K562 (cell line): ENCODE data around the gene MFF. TPM values are rescaled to one million over a fixed set of nuclear protein-coding genes. Genes with fewer than 3 reads are reported as not detected.

Experiments used
- ATAC-seq: fragments of 200-7000 bp; cut with Tn5 transposase; 3 replicates; pipeline ENCODE4 v1.9.1; 2020; ENCODE audit warnings: moderate library complexity
- BruUV-seq: library from RNA; stranded (reverse); fragments of 400-500 nt; replicated peaks from 2 replicates; lab custom pipeline; 2021; lab: Mats Ljungman, UMichigan
- CTCF ChIA-PET: fragments of 300-600 bp; formaldehyde crosslinking; extraction: SDS; loops from one replicate; lab custom pipeline; 2021; ENCODE audit warnings: low intra/inter-chr PET ratio; lab: Yijun Ruan, JAX
- POLR2A ChIA-PET: fragments of 300-600, 350-650 bp; sonication (Branson Sonifier 250); formaldehyde crosslinking; extraction: SDS; loops from one replicate; lab custom pipeline; 2021; ENCODE audit warnings: antibody characterized with exemption, inconsistent platforms; lab: Yijun Ruan, JAX
- DNase-seq, 4 experiments: peaks; one replicate each; pipeline versions ENCODE4 v3.0.0 to v3.0.0-alpha.2; 2011 to 2018; ENCODE audit warnings: low spot score in 3 of 4, mixed read lengths in 3 of 4; ENCODE audit errors: extremely low read depth in 1 of 4
- FAIRE-seq: peaks from 2 replicates; lab custom pipeline; 2011; peaks lifted over from hg19 to GRCh38; lab: Jason Lieb, UNC
- H2AFZ ChIP-seq: 2 replicates; pipeline ENCODE4 v1.6.0; 2011; ENCODE audit warnings: low read depth, low read length, control low read depth, inconsistent platforms
- H3K27ac ChIP-seq: fragments of 200-600 bp; 3 replicates; pipeline ENCODE4 v1.8.0; 2011; ENCODE audit warnings: low read depth, mild to moderate bottlenecking, control low read depth, inconsistent platforms, low read length, moderate library complexity, mixed read lengths; ENCODE audit errors: extremely low read depth
- H3K27me3 ChIP-seq, 2 experiments: fragments of 300-600 bp in 1 of 2; 2 replicates in 1 of 2; 3 replicates in 1 of 2; pipeline versions ENCODE4 v1.6.0 to v1.8.0; 2011; ENCODE audit warnings: inconsistent platforms in 2 of 2, low read length in 2 of 2, mild to moderate bottlenecking in 1 of 2, mixed read lengths in 1 of 2, moderate library complexity in 1 of 2; ENCODE audit not compliant: control insufficient read depth in 2 of 2, insufficient read depth in 2 of 2
- H3K36me3 ChIP-seq: fragments of 300-600 bp; 3 replicates; pipeline ENCODE4 v1.8.0; 2011; ENCODE audit warnings: mild to moderate bottlenecking, low read length, inconsistent platforms; ENCODE audit not compliant: control insufficient read depth, insufficient read depth
- H3K4me1 ChIP-seq, 2 experiments: fragments of 200-600 bp in 1 of 2; replicated peaks in 1 of 2; 2 replicates in 1 of 2; 3 replicates in 1 of 2; pipeline versions ENCODE4 v1.5.1 to v1.8.0; 2011; ENCODE audit warnings: inconsistent platforms in 2 of 2, low read length in 2 of 2, mild to moderate bottlenecking in 1 of 2, mixed read lengths in 1 of 2, moderate library complexity in 1 of 2; ENCODE audit not compliant: control insufficient read depth in 2 of 2, insufficient read depth in 2 of 2
- H3K4me2 ChIP-seq: 2 replicates; pipeline ENCODE4 v1.6.1; 2011; ENCODE audit warnings: low read length, control low read depth, inconsistent platforms, mixed read lengths; ENCODE audit not compliant: insufficient read depth
- H3K4me3 ChIP-seq: fragments of 200-600 bp; sonication (generic), shearing (Covaris generic); 2 replicates; pipeline ENCODE4 v1.5.1; 2016; ENCODE audit warnings: control low read depth, inconsistent platforms
- H3K79me2 ChIP-seq: fragments of 200-600 bp; 3 replicates; pipeline ENCODE4 v1.8.0; 2011; ENCODE audit warnings: low read length, inconsistent platforms; ENCODE audit not compliant: control insufficient read depth, insufficient read depth
- H3K9ac ChIP-seq, 2 experiments: 2 replicates each; pipeline versions ENCODE4 v1.6.0 to v1.6.1; 2011; ENCODE audit warnings: low read depth in 2 of 2, low read length in 2 of 2, control low read depth in 1 of 2, inconsistent platforms in 1 of 2, mild to moderate bottlenecking in 1 of 2, mixed read lengths in 1 of 2; ENCODE audit not compliant: insufficient read depth in 1 of 2
- H3K9me1 ChIP-seq: one replicate; pipeline ENCODE4 v1.6.0; 2011; ENCODE audit warnings: inconsistent platforms, mild to moderate bottlenecking, low read length, moderate library complexity; ENCODE audit not compliant: control insufficient read depth, insufficient read depth
- H3K9me3 ChIP-seq: replicated peaks from 2 replicates; pipeline ENCODE4 v1.5.1; 2011; ENCODE audit warnings: low read depth, low read length, inconsistent platforms; ENCODE audit not compliant: control insufficient read depth, insufficient read depth
- H4K20me1 ChIP-seq: replicated peaks from 2 replicates; pipeline ENCODE4 v1.6.1; 2011; ENCODE audit warnings: low read length, inconsistent platforms, mixed read lengths; ENCODE audit not compliant: control insufficient read depth, insufficient read depth
- ARHGAP35 ChIP-seq: fragments of 450-650 bp; IDR thresholded peaks from 2 replicates; pipeline ENCODE4 v1.6.1; 2018; ENCODE audit not compliant: partially characterized antibody
- BHLHE40 ChIP-seq: IDR thresholded peaks from 2 replicates; pipeline ENCODE4 v1.6.1; 2011; ENCODE audit warnings: low read length, improper control_type of control experiment
- EP300 ChIP-seq: IDR thresholded peaks from 2 replicates; pipeline ENCODE4 v1.6.1; 2012; ENCODE audit warnings: low read length, improper control_type of control experiment
- FOXJ3 ChIP-seq: sonication (generic); formaldehyde crosslinking; IDR thresholded peaks from 2 replicates; pipeline ENCODE4 v1.4.0; 2020; ENCODE audit warnings: mild to moderate bottlenecking, missing genetic modification reagents
- HSF4 ChIP-seq: fragments of 250-450 bp; sonication (Bioruptor Pico); IDR thresholded peaks from 2 replicates; pipeline ENCODE4 v2.1.2; 2022; ENCODE audit warnings: mild to moderate bottlenecking, moderate library complexity, borderline replicate concordance
- KAT8 ChIP-seq: fragments of 450-650 bp; IDR thresholded peaks from 2 replicates; pipeline ENCODE4 v1.6.1; 2016; ENCODE audit warnings: low read depth, mild to moderate bottlenecking
- RCOR1 ChIP-seq, 2 experiments: IDR thresholded peaks; 2 replicates each; pipeline ENCODE4 v1.6.1; 2012; ENCODE audit warnings: low read depth in 2 of 2, low read length in 2 of 2, borderline replicate concordance in 1 of 2, improper control_type of control experiment in 1 of 2
- SMAD2 ChIP-seq: fragments of 150-350 bp; IDR thresholded peaks from 2 replicates; pipeline ENCODE4 v1.6.1; 2014; ENCODE audit warnings: low read depth, mild to moderate bottlenecking, low read length
- SP2 ChIP-seq: IDR thresholded peaks from 2 replicates; pipeline ENCODE4 v1.6.1; 2011; ENCODE audit warnings: mild to moderate bottlenecking, low read depth, low read length, moderate library complexity; ENCODE audit not compliant: poor library complexity, severe bottlenecking; ENCODE audit errors: extremely low read depth
- SPI1 ChIP-seq: IDR thresholded peaks from 2 replicates; pipeline ENCODE4 v1.6.1; 2011; ENCODE audit warnings: low read depth, low read length, control low read depth, borderline replicate concordance
- SRSF7 ChIP-seq: fragments of 200-400 bp; formaldehyde crosslinking; optimal IDR thresholded peaks from 2 replicates; pipeline ENCODE3; 2017; ENCODE audit warnings: mild to moderate bottlenecking, low read depth, low read length
- TRIM24 ChIP-seq, 2 experiments: fragments of 450-650 bp; IDR thresholded peaks; 2 replicates each; pipeline ENCODE4 v1.6.1; 2016
- ZNF140 ChIP-seq: fragments of 250-450 bp; sonication (Bioruptor Pico); IDR thresholded peaks from 2 replicates; pipeline ENCODE4 v1.8.0; 2021; ENCODE audit warnings: moderate library complexity, mild to moderate bottlenecking, inconsistent platforms
- ZNF77 ChIP-seq: fragments of 250-450 bp; sonication (Bioruptor Pico); IDR thresholded peaks from 2 replicates; pipeline ENCODE4 v1.5.0; 2020
- WGBS: fragments of 100-300 bp; shearing (Covaris generic); methylation state at CpG from one replicate; pipeline ENCODE4 v1.1.6; 2016; ENCODE audit warnings: low coverage, mixed read lengths; ENCODE audit not compliant: insufficient coverage; ENCODE audit errors: missing lambda C conversion rate; 5-methylcytosine and 5-hydroxymethylcytosine counted together
- in situ Hi-C: fragments of 300-500 bp; cut with MboI; formaldehyde crosslinking; loops from 4 replicates; pipeline ENCODE4 v1.15.0; 2018; ENCODE audit warnings: inconsistent platforms, mixed read lengths
- intact Hi-C: fragments of 100-400 bp; cut with micrococcal nuclease; formaldehyde crosslinking; loops from 2 replicates; pipeline ENCODE4 v1.14.2; 2022
- polyA plus RNA-seq, 8 experiments: library from polyadenylated mRNA; depleted of rRNA in 4 of 8; stranded (reverse) in 5 of 8; unstranded in 3 of 8; fragments of >200 nt; fragmentation: Nextera tagmentation in 2 of 8; fragmentation: Illumina TruSeq in 1 of 8; extraction: Ambion mirVana in 2 of 8; extraction: Trizol in 1 of 8; gene quantifications; 2 replicates each; pipeline versions ENCODE4 v1.2.1 to v1.2.3, GENCODE V29; 2011 to 2014; ENCODE audit warnings: inconsistent platforms in 1 of 8, missing spikeins in 1 of 8
- total RNA-seq, 7 experiments: library from RNA; depleted of rRNA in 6 of 7; stranded (reverse); fragments of >200 nt in 6 of 7; fragmentation: Illumina TruSeq in 2 of 7; extraction: Trizol in 2 of 7; gene quantifications; 2 replicates each; pipeline versions ENCODE4 v1.2.1 to v1.2.3, GENCODE V29; 2011 to 2021; ENCODE audit warnings: low replicate concordance in 1 of 7
- TF ChIP-seq, protein P1 (sequence below): fragments of 250-450 bp; sonication (Bioruptor Pico); IDR thresholded peaks from 2 replicates; pipeline ENCODE4 v1.4.0; 2020

Gene MFF
- total and polyA plus RNA-seq, 9 of the 15 experiments (the other 6 are each of a cell fraction or from before 2014, with no cell fraction given), result 9.4 to 75.4 (median 55.7) TPM

- TF ChIP-seq EP300 (0 out of 2 replicates have a peak, but pooled peaks have one; percentile 19), ARHGAP35 (no peak), TRIM24 (IDR thresholded peaks at IDR 0.05) (peak in 1 of 2 experiments; percentile 57; a peak in 3 of 4 replicates)
Observed at GRCh38 chr2:227320305-227321094, 4.6 kb upstream of the MFF start (continued).

DNA sequence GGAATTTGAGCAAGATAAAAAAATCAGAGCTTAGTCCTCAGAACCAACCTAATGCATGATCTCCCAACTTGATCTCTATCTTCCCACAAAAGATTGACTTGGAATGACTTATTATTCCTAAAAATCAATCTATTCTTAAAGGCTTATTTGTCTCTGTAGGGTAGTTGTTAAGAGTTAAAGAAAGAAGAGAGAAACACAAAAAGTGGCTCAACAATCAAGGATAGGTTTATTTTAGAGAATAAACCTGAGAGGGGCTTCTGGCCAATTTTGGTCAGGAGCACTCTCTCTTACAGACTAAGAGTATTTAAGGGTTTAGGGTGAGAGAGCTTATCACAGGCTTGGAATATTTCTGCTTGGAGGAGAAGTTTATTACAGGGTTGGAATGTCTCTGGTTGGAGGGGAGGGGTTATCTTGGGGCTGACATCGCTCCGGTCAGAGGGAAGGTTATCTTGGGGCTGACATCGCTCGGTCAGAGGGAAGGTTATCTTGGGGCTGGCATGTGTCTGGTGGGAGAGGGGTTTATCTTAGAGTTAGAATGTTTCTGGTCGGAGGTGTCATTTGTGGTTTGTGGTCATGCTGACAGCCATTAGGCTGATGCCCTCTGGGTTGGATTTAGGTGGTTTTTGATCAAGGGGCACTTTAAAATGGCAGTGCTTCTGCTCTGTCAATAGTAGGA lies 2.4 kb upstream of the MFF start:
- intact Hi-C loops (loop anchor here (10.0 kb wide), 1 partner anchor 188 kb away; no protein-coding TSS in a partner anchor), in situ Hi-C loops (no loop called here)
- Histone ChIP-seq H3K27me3 (no peaks in the 10 kb centered on the region), H3K4me3 (no peak overlapping the region), H2AFZ (no peak overlapping the region), H4K20me1 (no peaks in the 10 kb centered on the region), H3K9me3 (peaks cover 6% of the 10 kb centered on the region; the same call in 1 of the 2 replicates), H3K9ac (no peak overlapping the region), H3K36me3 (no peaks in the 10 kb centered on the region), H3K4me2 (no peak overlapping the region), H3K79me2 (peaks cover 23% of the 10 kb centered on the region), H3K27ac (no peak overlapping the region), H3K9me1 (no peaks in the 10 kb centered on the region), H3K4me1 (peaks cover 7 to 11% of the 10 kb centered on the region in 2 experiments; a peak in 3 of 5 replicates)
- POLR2A ChIA-PET, result no interaction called here
- DNase-seq, result peak in 1 of 4 experiments; percentile 24
- WGBS, result 15% methylated on average over 3 of the region's 5 CpGs
- ATAC-seq, result no peak
- FAIRE-seq, result no peak
- BruUV-seq, result no TSS peak
- CTCF ChIA-PET, result interaction anchor here (0.5 kb wide), 1 partner anchor 167 kb away, joined by 5 read pairs; no protein-coding TSS in a partner anchor
- TF ChIP-seq ZNF77, result no peak
- TF ChIP-seq BHLHE40, result no peak
- TF ChIP-seq, protein P1, sequence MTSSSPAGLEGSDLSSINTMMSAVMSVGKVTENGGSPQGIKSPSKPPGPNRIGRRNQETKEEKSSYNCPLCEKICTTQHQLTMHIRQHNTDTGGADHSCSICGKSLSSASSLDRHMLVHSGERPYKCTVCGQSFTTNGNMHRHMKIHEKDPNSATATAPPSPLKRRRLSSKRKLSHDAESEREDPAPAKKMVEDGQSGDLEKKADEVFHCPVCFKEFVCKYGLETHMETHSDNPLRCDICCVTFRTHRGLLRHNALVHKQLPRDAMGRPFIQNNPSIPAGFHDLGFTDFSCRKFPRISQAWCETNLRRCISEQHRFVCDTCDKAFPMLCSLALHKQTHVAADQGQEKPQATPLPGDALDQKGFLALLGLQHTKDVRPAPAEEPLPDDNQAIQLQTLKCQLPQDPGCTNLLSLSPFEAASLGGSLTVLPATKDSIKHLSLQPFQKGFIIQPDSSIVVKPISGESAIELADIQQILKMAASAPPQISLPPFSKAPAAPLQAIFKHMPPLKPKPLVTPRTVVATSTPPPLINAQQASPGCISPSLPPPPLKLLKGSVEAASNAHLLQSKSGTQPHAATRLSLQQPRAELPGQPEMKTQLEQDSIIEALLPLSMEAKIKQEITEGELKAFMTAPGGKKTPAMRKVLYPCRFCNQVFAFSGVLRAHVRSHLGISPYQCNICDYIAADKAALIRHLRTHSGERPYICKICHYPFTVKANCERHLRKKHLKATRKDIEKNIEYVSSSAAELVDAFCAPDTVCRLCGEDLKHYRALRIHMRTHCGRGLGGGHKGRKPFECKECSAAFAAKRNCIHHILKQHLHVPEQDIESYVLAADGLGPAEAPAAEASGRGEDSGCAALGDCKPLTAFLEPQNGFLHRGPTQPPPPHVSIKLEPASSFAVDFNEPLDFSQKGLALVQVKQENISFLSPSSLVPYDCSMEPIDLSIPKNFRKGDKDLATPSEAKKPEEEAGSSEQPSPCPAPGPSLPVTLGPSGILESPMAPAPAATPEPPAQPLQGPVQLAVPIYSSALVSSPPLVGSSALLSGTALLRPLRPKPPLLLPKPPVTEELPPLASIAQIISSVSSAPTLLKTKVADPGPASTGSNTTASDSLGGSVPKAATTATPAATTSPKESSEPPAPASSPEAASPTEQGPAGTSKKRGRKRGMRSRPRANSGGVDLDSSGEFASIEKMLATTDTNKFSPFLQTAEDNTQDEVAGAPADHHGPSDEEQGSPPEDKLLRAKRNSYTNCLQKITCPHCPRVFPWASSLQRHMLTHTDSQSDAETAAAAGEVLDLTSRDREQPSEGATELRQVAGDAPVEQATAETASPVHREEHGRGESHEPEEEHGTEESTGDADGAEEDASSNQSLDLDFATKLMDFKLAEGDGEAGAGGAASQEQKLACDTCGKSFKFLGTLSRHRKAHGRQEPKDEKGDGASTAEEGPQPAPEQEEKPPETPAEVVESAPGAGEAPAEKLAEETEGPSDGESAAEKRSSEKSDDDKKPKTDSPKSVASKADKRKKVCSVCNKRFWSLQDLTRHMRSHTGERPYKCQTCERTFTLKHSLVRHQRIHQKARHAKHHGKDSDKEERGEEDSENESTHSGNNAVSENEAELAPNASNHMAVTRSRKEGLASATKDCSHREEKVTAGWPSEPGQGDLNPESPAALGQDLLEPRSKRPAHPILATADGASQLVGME (CRISPR knock-in tag), result no peak
- TF ChIP-seq SRSF7, result no peak
- TF ChIP-seq SPI1, result no peak
- TF ChIP-seq ZNF140, result no peak
- no peak for TF ChIP-seq SP2
- TF ChIP-seq HSF4 (CRISPR knock-in tag), result no peak
- no peak for TF ChIP-seq RCOR1 (IDR thresholded peaks at IDR 0.05; ENCODE audit: borderline replicate concordance in 1 of 2, low read depth in 2 of 2, low read length in 2 of 2)
- TF ChIP-seq FOXJ3 (CRISPR knock-in tag), result no peak
- TF ChIP-seq KAT8, result no peak
- TF ChIP-seq TRIM24 (IDR thresholded peaks at IDR 0.05), result peak; percentile 20 to 23; a peak in 1 of 4 replicates
- no peak for TF ChIP-seq SMAD2
